GM12875 (cell line): ENCODE results near the gene COL5A2.

ENCODE experiments used
- H3K4me3 ChIP-seq: one replicate; pipeline ENCODE4 v1.5.1; 2011; ENCODE audit warnings: low read depth, low read length, control low read depth
- CTCF ChIP-seq: IDR thresholded peaks from 2 replicates; pipeline ENCODE4 v1.5.1; 2011; ENCODE audit warnings: low read depth, mild to moderate bottlenecking, control low read depth, inconsistent platforms, low read length, moderate library complexity, borderline replicate concordance; ENCODE audit not compliant: insufficient read depth

Gene COL5A2

GRCh38 chr2:189014449-189015138 is 165.0 kb downstream of the COL5A2 start:
- no peak overlapping the region for H3K4me3 ChIP-seq
- TF ChIP-seq CTCF = no peak

DNA sequence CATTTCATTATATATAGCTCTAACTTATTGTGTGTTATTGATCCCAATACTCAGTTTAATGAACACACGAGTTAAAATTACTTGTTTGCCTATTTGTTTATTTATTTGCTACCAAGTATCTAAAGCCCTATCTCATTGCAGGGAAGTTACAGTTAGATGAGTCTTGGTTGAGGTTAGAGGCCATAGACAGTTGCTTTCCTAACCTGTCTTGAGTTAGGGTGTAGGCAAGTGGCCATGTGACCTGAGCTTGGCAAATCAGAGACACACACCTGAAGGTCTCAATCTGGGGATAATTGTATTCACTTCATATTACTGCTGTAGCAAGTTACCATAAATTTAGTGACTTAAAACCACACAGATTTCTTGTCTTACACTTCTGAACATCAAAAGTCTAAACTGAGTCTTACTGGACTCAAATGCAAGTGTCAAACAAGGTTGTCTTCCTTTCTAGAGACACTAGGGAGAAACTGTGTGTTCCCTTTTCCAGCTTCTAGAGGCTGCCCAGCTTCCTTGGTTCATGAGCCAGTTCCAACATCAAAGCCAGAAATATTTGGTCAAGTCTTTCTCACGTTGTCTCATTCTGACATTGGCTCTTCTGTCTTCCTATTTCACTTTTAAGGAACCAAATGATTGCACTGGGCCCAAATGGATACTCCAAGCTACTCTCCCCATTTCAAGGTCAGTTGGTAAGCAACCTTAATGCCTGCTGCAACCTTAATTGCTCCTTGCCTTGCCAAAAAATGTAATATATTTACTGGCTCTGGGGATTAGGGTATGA is 165.7 kb downstream of the COL5A2 start:
- no peak overlapping the region for H3K4me3 ChIP-seq
- TF ChIP-seq CTCF = no peak

DNA sequence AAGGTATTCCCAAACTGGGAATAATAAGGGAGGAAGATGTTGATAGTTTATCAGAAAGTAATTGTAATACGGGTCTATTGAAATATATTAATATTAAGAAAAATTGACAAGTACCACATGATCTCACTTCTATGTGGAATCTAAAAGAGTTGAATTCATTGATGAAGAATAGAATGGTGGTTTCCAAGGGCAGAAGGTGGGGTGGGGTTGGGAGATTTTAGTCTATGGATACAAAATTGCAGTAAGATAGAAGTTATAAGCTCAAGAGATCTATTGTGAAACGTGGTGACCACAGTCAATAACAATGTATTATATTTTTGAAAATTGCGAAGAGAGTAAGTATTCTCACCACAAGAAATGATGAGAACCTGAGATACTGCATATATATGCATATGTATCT is 166.5 kb downstream of the COL5A2 start:
- H3K4me3 ChIP-seq = no peak overlapping the region
- no peak for TF ChIP-seq CTCF

GRCh38 chr2:189012351-189012750 is 167.2 kb downstream of the COL5A2 start:
- TF ChIP-seq CTCF = no peak
- no peak overlapping the region for H3K4me3 ChIP-seq

DNA sequence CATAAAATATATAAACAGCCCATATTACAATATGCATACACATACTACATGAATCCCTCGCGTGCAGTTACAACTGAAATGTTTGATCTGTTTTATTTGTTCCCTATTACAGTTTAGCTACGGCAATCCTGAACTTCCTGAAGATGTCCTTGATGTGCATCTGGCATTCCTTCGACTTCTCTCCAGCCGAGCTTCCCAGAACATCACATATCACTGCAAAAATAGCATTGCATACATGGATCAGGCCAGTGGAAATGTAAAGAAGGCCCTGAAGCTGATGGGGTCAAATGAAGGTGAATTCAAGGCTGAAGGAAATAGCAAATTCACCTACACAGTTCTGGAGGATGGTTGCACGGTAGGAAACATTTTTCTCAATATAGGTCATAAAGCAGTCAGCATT is 169.0 kb downstream of the COL5A2 start:
- no peak overlapping the region for H3K4me3 ChIP-seq
- TF ChIP-seq CTCF = no peak

DNA sequence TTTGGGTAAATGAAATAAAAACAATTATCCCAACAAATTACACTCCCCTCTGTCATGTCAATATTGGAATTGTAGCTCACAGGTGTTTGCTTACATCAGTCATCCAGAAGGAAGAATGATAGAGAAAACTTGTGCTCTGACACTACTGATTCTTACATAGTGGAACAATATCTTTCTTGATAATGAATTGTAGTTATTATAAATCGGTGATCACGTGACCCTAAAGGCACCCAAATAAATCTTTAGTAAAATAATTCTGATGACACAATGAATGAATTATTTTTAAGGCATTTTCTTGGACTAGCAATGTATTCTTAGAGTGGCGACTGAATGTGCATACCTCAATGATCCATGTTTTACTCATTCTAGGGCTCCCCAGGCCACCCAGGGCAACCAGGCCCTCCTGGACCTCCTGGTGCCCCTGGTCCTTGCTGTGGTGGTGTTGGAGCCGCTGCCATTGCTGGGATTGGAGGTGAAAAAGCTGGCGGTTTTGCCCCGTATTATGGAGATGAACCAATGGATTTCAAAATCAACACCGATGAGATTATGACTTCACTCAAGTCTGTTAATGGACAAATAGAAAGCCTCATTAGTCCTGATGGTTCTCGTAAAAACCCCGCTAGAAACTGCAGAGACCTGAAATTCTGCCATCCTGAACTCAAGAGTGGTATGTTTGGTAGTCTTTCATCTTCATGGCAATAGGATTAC is 170.9 kb downstream of the COL5A2 start:
- no peak overlapping the region for H3K4me3 ChIP-seq
- TF ChIP-seq CTCF = no peak

DNA sequence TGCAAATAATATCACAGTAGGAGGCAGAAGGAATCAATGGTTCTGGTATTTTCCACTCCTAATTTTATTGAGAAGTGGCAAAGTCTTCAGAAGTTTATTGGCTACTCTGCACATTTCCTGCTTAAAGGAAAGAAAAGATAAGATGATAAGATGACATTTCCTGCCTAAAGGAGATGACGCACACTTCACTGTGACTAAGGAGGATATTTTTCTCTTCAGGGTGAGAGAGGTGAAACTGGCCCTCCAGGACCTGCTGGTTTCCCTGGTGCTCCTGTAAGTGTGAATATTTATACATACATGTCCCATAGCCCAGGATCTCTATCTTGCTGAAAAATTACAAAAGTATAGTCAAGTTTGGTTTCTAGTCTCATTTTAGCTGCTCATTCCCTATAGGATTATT is 177.5 kb downstream of the COL5A2 start:
- no peak overlapping the region for H3K4me3 ChIP-seq
- TF ChIP-seq CTCF = no peak
